Measurements from ENCODE around the gene FGF23.

DNA sequence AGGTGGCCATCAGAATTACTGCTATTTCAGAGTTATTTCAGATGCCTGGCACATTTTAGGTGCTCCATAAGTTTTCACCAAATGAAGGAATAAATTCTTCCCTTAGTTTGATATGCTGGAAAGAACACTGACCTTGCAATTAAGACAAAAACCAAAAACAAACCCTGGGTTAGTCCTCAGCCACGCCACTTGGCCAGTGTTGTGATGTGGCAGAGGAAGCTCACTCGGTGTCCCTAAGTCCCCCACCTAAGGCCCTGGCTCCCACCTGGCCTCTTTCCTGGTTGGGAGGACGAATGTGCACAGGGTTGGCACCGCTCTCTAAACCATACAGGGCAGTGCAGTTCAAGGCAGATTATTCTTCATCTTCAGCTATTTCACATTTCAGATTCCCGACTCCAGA is 13.7 kb upstream of the FGF23 start:
- TF ChIP-seq, protein P1, sequence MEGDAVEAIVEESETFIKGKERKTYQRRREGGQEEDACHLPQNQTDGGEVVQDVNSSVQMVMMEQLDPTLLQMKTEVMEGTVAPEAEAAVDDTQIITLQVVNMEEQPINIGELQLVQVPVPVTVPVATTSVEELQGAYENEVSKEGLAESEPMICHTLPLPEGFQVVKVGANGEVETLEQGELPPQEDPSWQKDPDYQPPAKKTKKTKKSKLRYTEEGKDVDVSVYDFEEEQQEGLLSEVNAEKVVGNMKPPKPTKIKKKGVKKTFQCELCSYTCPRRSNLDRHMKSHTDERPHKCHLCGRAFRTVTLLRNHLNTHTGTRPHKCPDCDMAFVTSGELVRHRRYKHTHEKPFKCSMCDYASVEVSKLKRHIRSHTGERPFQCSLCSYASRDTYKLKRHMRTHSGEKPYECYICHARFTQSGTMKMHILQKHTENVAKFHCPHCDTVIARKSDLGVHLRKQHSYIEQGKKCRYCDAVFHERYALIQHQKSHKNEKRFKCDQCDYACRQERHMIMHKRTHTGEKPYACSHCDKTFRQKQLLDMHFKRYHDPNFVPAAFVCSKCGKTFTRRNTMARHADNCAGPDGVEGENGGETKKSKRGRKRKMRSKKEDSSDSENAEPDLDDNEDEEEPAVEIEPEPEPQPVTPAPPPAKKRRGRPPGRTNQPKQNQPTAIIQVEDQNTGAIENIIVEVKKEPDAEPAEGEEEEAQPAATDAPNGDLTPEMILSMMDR (IDR thresholded peaks at IDR 0.05), result no peak
- no peak for TF ChIP-seq POLR2A (IDR thresholded peaks at IDR 0.05)

Data from body of pancreas (tissue), 4 donors.